ENCODE measurements around the gene HOXC4. TPM values are rescaled to one million over a fixed set of nuclear protein-coding genes. Genes with fewer than 3 reads are reported as not detected.

Gene HOXC4
- total and polyA plus RNA-seq, 2 donors: 0.19 to 0.37 TPM

DNA sequence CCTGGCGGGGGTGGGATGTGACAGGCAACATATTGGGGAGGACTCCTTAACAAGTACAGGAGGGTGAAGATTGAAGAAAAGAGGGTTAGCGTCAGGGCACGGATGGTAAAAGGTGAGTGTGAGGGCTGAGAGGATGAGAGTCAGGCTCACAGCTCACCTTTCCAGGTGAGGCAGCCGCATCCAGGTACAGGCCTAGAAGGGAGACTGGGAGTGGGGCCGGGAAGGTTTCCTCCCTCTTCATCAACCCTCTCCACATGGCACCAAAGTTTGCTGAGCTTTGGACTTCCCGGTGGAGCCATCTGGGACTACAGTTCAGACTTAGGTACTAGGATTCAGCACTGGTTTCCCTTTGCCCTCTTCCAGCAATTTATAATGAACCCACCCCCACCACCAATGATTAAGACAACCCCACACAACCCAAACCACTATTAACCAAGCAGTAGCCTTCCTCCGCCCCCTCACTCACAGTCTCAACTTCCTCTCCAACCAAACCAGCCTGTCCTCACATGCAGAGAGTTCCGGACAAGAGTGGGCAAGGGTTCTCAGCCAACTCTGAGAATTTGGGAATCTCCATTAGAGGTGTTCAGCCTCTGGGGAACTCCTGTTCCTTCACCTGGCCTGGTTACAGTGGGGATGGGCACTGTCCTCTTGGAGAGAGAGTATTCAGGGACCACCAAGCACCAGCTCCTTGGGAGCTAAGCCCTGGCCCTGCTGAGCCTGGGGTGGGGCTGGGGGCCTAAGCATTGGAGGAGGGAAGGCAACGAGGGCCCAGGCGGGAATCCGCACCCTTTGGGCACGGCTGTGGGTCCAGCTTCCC, 2.4 kb upstream of the HOXC4 start:
- 16% methylated on average over 12 of the region's 12 CpGs for WGBS
- no peak for DNase-seq (ENCODE audit: low read depth in 6 of 9, low spot score in 9 of 9)
- Histone ChIP-seq H3K4me1 (ENCODE audit: control insufficient read depth in 2 of 2, insufficient read depth in 2 of 2, low read length in 2 of 2) (peaks cover 0 to 6% of the 10 kb centered on the region in 2 donors), H3K27ac (ENCODE audit: low read depth in 1 of 2, low read length in 1 of 2) (no peak overlapping the region), H3K36me3 (ENCODE audit: control insufficient read depth in 2 of 2, insufficient read depth in 2 of 2, low read length in 1 of 2) (no peaks in the 10 kb centered on the region), H3K9me3 (ENCODE audit: control insufficient read depth in 2 of 2, insufficient read depth in 1 of 2, low read length in 1 of 2) (peaks cover 0 to under 1% of the 10 kb centered on the region in 2 donors), H3K27me3 (ENCODE audit: control insufficient read depth in 2 of 2, insufficient read depth in 1 of 2, low read length in 1 of 2) (peaks cover 85 to 99% of the 10 kb centered on the region in 2 donors), H3K4me3 (ENCODE audit: low read length in 2 of 2) (no peak overlapping the region)

DNA sequence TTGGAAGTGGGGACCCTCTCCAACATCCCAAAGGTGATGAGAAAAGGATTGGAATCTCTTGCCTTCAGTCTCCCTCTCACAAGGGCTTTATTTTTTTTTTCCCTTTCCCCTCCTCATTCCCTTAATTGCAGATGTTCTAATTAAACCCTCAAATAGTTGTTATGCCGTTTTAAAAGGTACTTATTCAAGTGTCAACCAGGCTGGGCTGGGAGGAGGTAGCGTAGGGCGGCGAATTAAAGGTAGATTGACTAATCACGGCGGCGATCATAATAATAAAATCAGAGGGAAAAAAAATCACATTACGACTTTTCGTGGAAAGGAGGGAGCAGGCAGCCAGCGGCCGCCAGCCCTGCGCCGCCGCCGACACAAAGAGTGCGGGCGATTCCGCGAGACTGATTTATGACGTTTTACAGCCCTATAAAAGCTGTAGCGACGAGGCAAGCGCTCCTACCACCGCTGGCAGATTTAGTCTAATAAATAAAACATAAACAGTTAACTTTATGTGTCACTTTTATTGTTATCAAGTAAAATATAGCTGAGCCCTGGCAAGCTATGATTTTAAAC, 1.7 kb upstream of the HOXC4 start:
- Histone ChIP-seq H3K4me1 (ENCODE audit: control insufficient read depth in 2 of 2, insufficient read depth in 2 of 2, low read length in 2 of 2) (peaks cover 0 to 6% of the 10 kb centered on the region in 2 donors), H3K9me3 (ENCODE audit: control insufficient read depth in 2 of 2, insufficient read depth in 1 of 2, low read length in 1 of 2) (no peaks in the 10 kb centered on the region), H3K27me3 (ENCODE audit: control insufficient read depth in 2 of 2, insufficient read depth in 1 of 2, low read length in 1 of 2) (peaks cover 85 to 99% of the 10 kb centered on the region in 2 donors), H3K27ac (ENCODE audit: low read depth in 1 of 2, low read length in 1 of 2) (no peak overlapping the region), H3K36me3 (ENCODE audit: control insufficient read depth in 2 of 2, insufficient read depth in 2 of 2, low read length in 1 of 2) (no peaks in the 10 kb centered on the region), H3K4me3 (ENCODE audit: low read length in 2 of 2) (no peak overlapping the region)
- 6% methylated on average over 24 of the region's 24 CpGs for WGBS
- no peak for DNase-seq (ENCODE audit: low read depth in 6 of 9, low spot score in 9 of 9)

DNA sequence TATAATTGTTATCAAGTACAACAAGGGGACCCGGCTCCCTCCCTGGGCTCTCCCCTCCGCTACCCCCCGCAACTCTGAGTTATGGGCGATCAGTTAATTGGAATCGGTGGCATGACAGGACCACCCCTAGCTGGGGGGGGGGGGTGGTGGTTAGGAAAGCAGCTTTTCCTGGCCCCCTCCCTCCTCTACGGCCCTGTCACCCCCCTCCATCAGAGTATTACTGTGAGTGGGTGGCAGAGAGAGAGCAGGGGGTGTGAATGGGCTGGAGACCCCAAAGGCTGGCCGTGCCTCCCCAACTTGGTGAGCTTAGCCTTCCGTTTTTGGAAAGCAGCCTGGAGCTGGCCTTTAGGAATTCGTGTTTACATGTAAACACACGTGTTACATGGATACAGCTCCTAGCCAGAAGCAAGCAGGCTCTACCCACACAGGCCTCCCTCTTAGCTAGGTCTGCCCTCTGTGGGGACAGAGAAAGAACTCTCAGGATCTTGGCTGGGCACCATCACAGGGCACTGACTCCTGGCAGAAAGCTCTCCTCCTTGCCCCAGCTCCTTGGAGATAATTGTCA, 1.1 kb upstream of the HOXC4 start:
- DNase-seq (ENCODE audit: low read depth in 6 of 9, low spot score in 9 of 9): no peak
- peaks cover 0 to 6% of the 10 kb centered on the region in 2 donors for H3K4me1 ChIP-seq (ENCODE audit: control insufficient read depth in 2 of 2, insufficient read depth in 2 of 2, low read length in 2 of 2)
- no peaks in the 10 kb centered on the region for H3K36me3 ChIP-seq (ENCODE audit: control insufficient read depth in 2 of 2, insufficient read depth in 2 of 2, low read length in 1 of 2)
- H3K4me3 ChIP-seq (ENCODE audit: low read length in 2 of 2): no peak overlapping the region
- H3K27me3 ChIP-seq (ENCODE audit: control insufficient read depth in 2 of 2, insufficient read depth in 1 of 2, low read length in 1 of 2): peaks cover 87 to 99% of the 10 kb centered on the region in 2 donors
- H3K9me3 ChIP-seq (ENCODE audit: control insufficient read depth in 2 of 2, insufficient read depth in 1 of 2, low read length in 1 of 2): no peaks in the 10 kb centered on the region
- WGBS: 14% methylated on average over 10 of the region's 10 CpGs
- no peak overlapping the region for H3K27ac ChIP-seq (ENCODE audit: low read depth in 1 of 2, low read length in 1 of 2)

DNA sequence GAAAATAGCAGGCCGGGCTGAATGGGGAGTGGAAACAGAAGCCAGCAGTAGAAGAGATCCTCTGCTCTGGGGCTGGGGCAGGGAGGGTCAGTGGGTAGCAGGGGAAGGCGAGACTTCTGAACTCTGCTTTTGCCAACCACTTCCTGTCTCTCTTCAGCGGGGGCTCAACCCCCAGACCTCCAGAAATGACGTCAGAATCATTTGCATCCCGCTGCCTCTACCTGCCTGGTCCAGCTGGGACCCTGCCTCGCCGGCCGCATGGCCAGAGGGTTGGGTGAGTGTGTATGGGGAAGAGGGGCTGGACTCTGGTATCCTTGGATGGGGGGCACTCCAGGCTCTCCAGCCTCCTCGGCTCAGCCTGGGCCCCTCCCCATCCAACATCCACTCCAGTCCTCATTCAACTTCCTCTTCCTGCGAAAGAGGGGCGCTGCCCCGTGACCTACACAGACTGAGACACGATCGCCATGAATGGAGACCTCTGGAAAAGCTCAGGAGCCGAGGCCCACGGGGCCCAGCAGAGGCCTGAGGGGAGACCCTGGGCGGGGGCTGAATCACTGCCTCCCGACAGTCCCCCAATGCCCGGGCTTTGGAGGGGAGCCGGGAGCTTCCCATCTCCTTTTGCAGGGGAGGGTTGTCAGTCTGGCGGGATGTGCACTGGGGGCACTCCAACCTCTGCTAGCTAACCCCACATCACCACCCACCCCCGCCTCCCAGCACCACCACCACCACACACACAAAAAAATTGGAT, 458 bp upstream of the HOXC4 start:
- Histone ChIP-seq H3K36me3 (ENCODE audit: control insufficient read depth in 2 of 2, insufficient read depth in 2 of 2, low read length in 1 of 2) (no peaks in the 10 kb centered on the region), H3K4me1 (ENCODE audit: control insufficient read depth in 2 of 2, insufficient read depth in 2 of 2, low read length in 2 of 2) (peaks cover 0 to 6% of the 10 kb centered on the region in 2 donors), H3K27ac (ENCODE audit: low read depth in 1 of 2, low read length in 1 of 2) (no peak overlapping the region), H3K27me3 (ENCODE audit: control insufficient read depth in 2 of 2, insufficient read depth in 1 of 2, low read length in 1 of 2) (peaks cover 85 to 99% of the 10 kb centered on the region in 2 donors), H3K4me3 (ENCODE audit: low read length in 2 of 2) (peak overlapping the region in 1 of 2 donors; percentile 18), H3K9me3 (ENCODE audit: control insufficient read depth in 2 of 2, insufficient read depth in 1 of 2, low read length in 1 of 2) (no peaks in the 10 kb centered on the region)
- WGBS: 5% methylated on average over 22 of the region's 22 CpGs
- DNase-seq (ENCODE audit: low read depth in 6 of 9, low spot score in 9 of 9): peak in 1 of 9 donors; percentile 19

DNA sequence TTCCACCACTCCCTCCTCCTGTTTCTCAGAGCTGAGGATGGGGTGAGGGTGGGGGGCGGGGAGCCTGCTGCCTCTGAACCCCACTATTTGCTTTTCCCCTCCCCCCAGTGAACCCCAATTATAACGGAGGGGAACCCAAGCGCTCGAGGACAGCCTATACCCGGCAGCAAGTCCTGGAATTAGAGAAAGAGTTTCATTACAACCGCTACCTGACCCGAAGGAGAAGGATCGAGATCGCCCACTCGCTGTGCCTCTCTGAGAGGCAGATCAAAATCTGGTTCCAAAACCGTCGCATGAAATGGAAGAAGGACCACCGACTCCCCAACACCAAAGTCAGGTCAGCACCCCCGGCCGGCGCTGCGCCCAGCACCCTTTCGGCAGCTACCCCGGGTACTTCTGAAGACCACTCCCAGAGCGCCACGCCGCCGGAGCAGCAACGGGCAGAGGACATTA, 1.1 kb downstream of the HOXC4 start:
- WGBS: 19% methylated on average over 24 of the region's 24 CpGs
- Histone ChIP-seq H3K27ac (ENCODE audit: low read depth in 1 of 2, low read length in 1 of 2) (no peak overlapping the region), H3K36me3 (ENCODE audit: control insufficient read depth in 2 of 2, insufficient read depth in 2 of 2, low read length in 1 of 2) (no peaks in the 10 kb centered on the region), H3K4me3 (ENCODE audit: low read length in 2 of 2) (no peak overlapping the region), H3K9me3 (ENCODE audit: control insufficient read depth in 2 of 2, insufficient read depth in 1 of 2, low read length in 1 of 2) (no peaks in the 10 kb centered on the region), H3K27me3 (ENCODE audit: control insufficient read depth in 2 of 2, insufficient read depth in 1 of 2, low read length in 1 of 2) (peaks cover 85 to 99% of the 10 kb centered on the region in 2 donors), H3K4me1 (ENCODE audit: control insufficient read depth in 2 of 2, insufficient read depth in 2 of 2, low read length in 2 of 2) (peaks cover 0 to 6% of the 10 kb centered on the region in 2 donors)
- no peak for DNase-seq (ENCODE audit: low read depth in 6 of 9, low spot score in 9 of 9)

DNA sequence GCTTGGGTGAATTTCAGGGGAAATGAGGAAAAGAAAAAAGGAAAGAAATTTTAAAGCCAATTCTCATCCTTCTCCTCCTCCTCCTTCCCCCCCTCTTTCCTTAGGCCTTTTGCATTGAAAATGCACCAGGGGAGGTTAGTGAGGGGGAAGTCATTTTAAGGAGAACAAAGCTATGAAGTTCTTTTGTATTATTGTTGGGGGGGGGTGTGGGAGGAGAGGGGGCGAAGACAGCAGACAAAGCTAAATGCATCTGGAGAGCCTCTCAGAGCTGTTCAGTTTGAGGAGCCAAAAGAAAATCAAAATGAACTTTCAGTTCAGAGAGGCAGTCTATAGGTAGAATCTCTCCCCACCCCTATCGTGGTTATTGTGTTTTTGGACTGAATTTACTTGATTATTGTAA, 1.9 kb downstream of the HOXC4 start:
- Histone ChIP-seq H3K27ac (ENCODE audit: low read depth in 1 of 2, low read length in 1 of 2) (no peak overlapping the region), H3K36me3 (ENCODE audit: control insufficient read depth in 2 of 2, insufficient read depth in 2 of 2, low read length in 1 of 2) (no peaks in the 10 kb centered on the region), H3K4me3 (ENCODE audit: low read length in 2 of 2) (no peak overlapping the region), H3K9me3 (ENCODE audit: control insufficient read depth in 2 of 2, insufficient read depth in 1 of 2, low read length in 1 of 2) (peaks cover 0 to 4% of the 10 kb centered on the region in 2 donors), H3K27me3 (ENCODE audit: control insufficient read depth in 2 of 2, insufficient read depth in 1 of 2, low read length in 1 of 2) (peaks cover 86 to 99% of the 10 kb centered on the region in 2 donors), H3K4me1 (ENCODE audit: control insufficient read depth in 2 of 2, insufficient read depth in 2 of 2, low read length in 2 of 2) (peaks cover 0 to 6% of the 10 kb centered on the region in 2 donors)
- 67% methylated on average over 2 of the region's 2 CpGs for WGBS
- no peak for DNase-seq (ENCODE audit: low read depth in 6 of 9, low spot score in 9 of 9)

DNA sequence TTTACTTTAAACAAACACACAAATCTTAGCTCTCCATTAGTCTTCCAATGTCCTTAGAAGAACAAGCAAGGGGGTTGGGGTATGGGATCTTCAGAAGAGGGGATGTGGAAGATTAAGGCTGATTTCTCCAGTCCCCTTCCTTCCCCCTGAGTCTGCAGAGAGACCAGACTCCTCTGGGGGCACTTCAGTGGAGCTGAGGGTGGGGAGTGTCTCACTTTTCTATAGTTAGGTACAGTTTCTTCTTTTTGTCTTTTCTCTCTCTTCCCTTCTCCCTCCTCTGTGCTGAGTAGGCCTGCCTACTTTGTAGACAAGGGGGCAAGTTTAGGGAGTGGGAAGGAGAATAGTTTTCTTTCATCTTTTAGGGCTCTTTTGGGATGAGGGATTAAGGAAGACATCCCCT, 2.5 kb downstream of the HOXC4 start:
- Histone ChIP-seq H3K4me1 (ENCODE audit: control insufficient read depth in 2 of 2, insufficient read depth in 2 of 2, low read length in 2 of 2) (peaks cover 0 to 6% of the 10 kb centered on the region in 2 donors), H3K9me3 (ENCODE audit: control insufficient read depth in 2 of 2, insufficient read depth in 1 of 2, low read length in 1 of 2) (peaks cover 0 to 4% of the 10 kb centered on the region in 2 donors), H3K4me3 (ENCODE audit: low read length in 2 of 2) (no peak overlapping the region), H3K27ac (ENCODE audit: low read depth in 1 of 2, low read length in 1 of 2) (no peak overlapping the region), H3K36me3 (ENCODE audit: control insufficient read depth in 2 of 2, insufficient read depth in 2 of 2, low read length in 1 of 2) (no peaks in the 10 kb centered on the region), H3K27me3 (ENCODE audit: control insufficient read depth in 2 of 2, insufficient read depth in 1 of 2, low read length in 1 of 2) (peaks cover 86 to 99% of the 10 kb centered on the region in 2 donors)
- DNase-seq (ENCODE audit: low read depth in 6 of 9, low spot score in 9 of 9): no peak

DNA sequence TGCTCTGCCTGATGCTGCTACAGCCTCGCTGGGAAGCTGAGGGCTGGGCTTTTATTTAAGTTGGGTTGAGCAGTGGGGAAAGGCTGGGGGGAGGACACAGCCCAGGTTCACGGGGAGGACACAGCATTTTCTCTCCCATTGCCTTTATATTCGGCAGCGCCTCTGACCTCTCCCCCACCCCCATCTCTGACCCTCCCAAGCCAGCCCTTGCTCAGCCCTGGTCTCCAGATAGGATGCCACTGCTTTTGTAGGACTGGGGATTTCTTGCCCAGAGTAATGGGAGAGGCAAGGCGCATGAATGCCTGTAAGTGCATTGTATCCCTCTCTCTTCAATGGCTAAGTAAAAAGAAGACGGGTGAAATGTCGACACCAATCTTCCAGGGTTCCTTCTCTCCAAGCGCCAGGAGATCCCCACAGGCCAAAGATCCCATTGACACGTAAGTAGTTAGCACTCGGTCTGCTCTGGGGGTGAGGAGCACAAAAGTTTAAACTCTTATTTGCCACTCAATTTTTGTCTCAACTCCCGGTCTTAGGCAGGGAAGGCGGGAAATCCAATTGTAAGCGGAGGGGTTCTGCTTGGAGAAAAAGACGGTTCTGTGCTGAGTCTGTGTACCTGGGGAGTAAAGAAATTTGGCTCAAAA, 4.6 kb downstream of the HOXC4 start:
- H3K4me3 ChIP-seq (ENCODE audit: low read length in 2 of 2): no peak overlapping the region
- no peaks in the 10 kb centered on the region for H3K36me3 ChIP-seq (ENCODE audit: control insufficient read depth in 2 of 2, insufficient read depth in 2 of 2, low read length in 1 of 2)
- DNase-seq (ENCODE audit: low read depth in 6 of 9, low spot score in 9 of 9): no peak
- no peak overlapping the region for H3K27ac ChIP-seq (ENCODE audit: low read depth in 1 of 2, low read length in 1 of 2)
- peaks cover 0 to 4% of the 10 kb centered on the region in 2 donors for H3K9me3 ChIP-seq (ENCODE audit: control insufficient read depth in 2 of 2, insufficient read depth in 1 of 2, low read length in 1 of 2)
- peaks cover 0 to 1% of the 10 kb centered on the region in 2 donors for H3K4me1 ChIP-seq (ENCODE audit: control insufficient read depth in 2 of 2, insufficient read depth in 2 of 2, low read length in 2 of 2)
- WGBS: 43% methylated on average over 14 of the region's 14 CpGs
- H3K27me3 ChIP-seq (ENCODE audit: control insufficient read depth in 2 of 2, insufficient read depth in 1 of 2, low read length in 1 of 2): peaks cover 87 to 97% of the 10 kb centered on the region in 2 donors
